ENCODE results near the gene VEZF1.

GRCh38 chr17:57979076-57979475 is 9.0 kb downstream of the VEZF1 start:
- TF ChIP-seq CTCF (IDR thresholded peaks at IDR 0.05; ENCODE audit: low read depth, low read length) = no peak
- no peak for TF ChIP-seq EZH2phosphoT487 (IDR thresholded peaks at IDR 0.05; ENCODE audit: low read depth)

Measured in OCI-LY3 (cell line).